Measurements from ENCODE around the gene KCNK2. TPM values are rescaled to one million over a fixed set of nuclear protein-coding genes. Genes with fewer than 3 reads are reported as not detected.

Gene KCNK2
- total and polyA plus RNA-seq, 8 donors, result 0.10 to 0.26 (median 0.15) TPM; not detected in 2

- no peak overlapping the region for H3K4me3 ChIP-seq
These were observed 38.4 kb upstream of the KCNK2 start for GRCh38 chr1:215044151-215044550.

DNA sequence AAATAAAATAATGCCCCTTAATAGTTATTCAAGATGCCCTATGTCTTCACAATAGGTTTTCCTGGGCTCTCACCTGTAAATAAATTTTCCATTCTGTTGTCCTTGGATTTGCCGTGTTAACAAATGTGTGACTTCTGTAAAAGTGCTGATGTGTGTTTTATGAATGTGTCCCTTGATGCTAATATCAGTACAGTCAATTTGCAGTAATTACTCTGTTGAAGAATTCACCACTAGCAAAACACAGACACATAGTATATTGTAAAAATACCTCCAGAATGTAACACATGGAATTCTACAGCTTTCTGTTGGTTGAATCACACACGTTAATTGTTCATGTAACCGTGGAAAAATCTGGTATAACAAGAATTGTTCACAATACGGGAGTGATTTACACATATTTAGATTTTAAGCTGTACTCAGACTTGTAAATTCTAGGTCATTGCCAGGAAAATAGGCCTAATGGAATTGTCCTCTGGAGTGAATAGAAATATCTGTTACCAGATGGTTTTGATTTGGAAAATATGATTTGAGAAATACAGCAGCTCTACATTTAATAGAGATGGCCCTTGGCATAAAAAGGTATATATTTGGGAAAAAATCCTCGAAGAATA, 36.7 kb upstream of the KCNK2 start:
- H3K9me3 ChIP-seq, result no peaks in the 10 kb centered on the region
- no peak overlapping the region for H3K4me3 ChIP-seq
- H3K4me1 ChIP-seq, result no peaks in the 10 kb centered on the region
- no peaks in the 10 kb centered on the region for H3K27me3 ChIP-seq
- H3K27ac ChIP-seq, result no peak overlapping the region
- H3K36me3 ChIP-seq, result no peaks in the 10 kb centered on the region
- no peak for TF ChIP-seq CTCF (IDR thresholded peaks at IDR 0.05)
- ATAC-seq, result no peak
- intact Hi-C loops (cut with DNase I), result no loop called here
- DNase-seq, result no peak

More at GRCh38 chr1:215044151-215044550, 38.4 kb upstream of the KCNK2 start:
- DNase-seq (no peak), ATAC-seq (no peak)
- H3K4me1 ChIP-seq, result no peaks in the 10 kb centered on the region
- H3K9me3 ChIP-seq, result no peaks in the 10 kb centered on the region
- TF ChIP-seq CTCF (IDR thresholded peaks at IDR 0.05), result no peak
- H3K27ac ChIP-seq, result no peak overlapping the region
- no peaks in the 10 kb centered on the region for H3K27me3 ChIP-seq
- intact Hi-C loops (cut with DNase I), result no loop called here
- no peaks in the 10 kb centered on the region for H3K36me3 ChIP-seq

- TF ChIP-seq CTCF (IDR thresholded peaks at IDR 0.05), result no peak
- Histone ChIP-seq H3K36me3 (no peaks in the 10 kb centered on the region), H3K27me3 (no peaks in the 10 kb centered on the region), H3K9me3 (no peaks in the 10 kb centered on the region), H3K4me1 (no peaks in the 10 kb centered on the region), H3K27ac (no peak overlapping the region), H3K4me3 (no peak overlapping the region)
- no peak for ATAC-seq
- intact Hi-C loops (cut with DNase I), result no loop called here
- DNase-seq, result no peak
These were observed 30.1 kb upstream of the KCNK2 start for GRCh38 chr1:215052256-215053015.

- no peak overlapping the region for H3K27ac ChIP-seq
- H3K27me3 ChIP-seq, result no peaks in the 10 kb centered on the region
- no peaks in the 10 kb centered on the region for H3K9me3 ChIP-seq
- no peaks in the 10 kb centered on the region for H3K36me3 ChIP-seq
- intact Hi-C loops (cut with DNase I), result no loop called here
- no peak for TF ChIP-seq CTCF (IDR thresholded peaks at IDR 0.05)
- DNase-seq (no peak), ATAC-seq (no peak)
- no peak overlapping the region for H3K4me3 ChIP-seq
- H3K4me1 ChIP-seq, result no peaks in the 10 kb centered on the region
These were observed 28.3 kb upstream of the KCNK2 start for GRCh38 chr1:215054266-215054665.

DNA sequence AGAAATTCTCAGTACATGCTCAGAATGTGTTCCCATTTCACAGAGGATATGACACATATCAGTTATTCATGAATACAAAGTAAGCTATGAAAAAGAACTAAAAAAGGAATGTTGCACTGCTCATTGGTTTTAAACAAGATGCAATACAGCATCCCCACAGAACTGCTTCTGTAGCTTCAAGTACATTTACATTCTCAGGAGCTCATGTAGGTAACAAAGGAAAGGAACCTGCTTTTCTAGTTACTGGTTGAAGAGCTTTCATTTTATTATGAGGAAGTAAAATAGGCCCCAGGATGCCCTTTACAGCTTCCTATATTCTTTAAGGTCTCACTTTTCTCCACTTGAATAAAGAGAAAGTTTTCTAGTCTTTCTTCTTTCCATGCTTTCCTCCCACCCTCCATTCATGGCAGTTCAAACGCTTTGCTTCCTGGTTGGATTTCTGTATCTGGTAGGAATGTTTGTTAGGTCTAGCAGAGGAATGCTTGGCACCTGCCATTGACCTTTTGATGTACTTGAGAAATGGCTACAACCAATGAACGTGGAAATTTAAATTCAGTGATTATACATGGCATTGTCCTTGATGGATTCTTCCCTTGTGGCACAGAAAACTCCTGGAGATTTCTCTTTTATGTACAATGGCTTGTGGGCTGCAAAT, 27.1 kb upstream of the KCNK2 start:
- TF ChIP-seq CTCF (IDR thresholded peaks at IDR 0.05), result no peak
- Histone ChIP-seq H3K9me3 (no peaks in the 10 kb centered on the region), H3K4me1 (no peaks in the 10 kb centered on the region), H3K27ac (no peak overlapping the region), H3K36me3 (no peaks in the 10 kb centered on the region), H3K4me3 (no peak overlapping the region), H3K27me3 (no peaks in the 10 kb centered on the region)
- DNase-seq (peak in 2 of 4 donors; percentile 9 to 42), ATAC-seq (no peak)
- intact Hi-C loops (cut with DNase I), result no loop called here

Measured in left lung (tissue), 10 donors.